HG03066 (cell line): ENCODE results near the gene LIN54.

ENCODE experiments used
- ATAC-seq: cut with Tn5 transposase; IDR thresholded peaks from one replicate; pipeline ENCODE4 v1.9.1; 2021; ENCODE audit warnings: low read depth; ENCODE audit not compliant: unreplicated experiment

LIN54 gene

GRCh38 chr4:82898322-82899243 lies 112.0 kb downstream of the LIN54 start:
- no peak for ATAC-seq

GRCh38 chr4:82896755-82897154 lies 113.9 kb downstream of the LIN54 start:
- ATAC-seq, result no peak

- ATAC-seq, result no peak
Measured at GRCh38 chr4:82893942-82894341, 116.7 kb downstream of the LIN54 start.

DNA sequence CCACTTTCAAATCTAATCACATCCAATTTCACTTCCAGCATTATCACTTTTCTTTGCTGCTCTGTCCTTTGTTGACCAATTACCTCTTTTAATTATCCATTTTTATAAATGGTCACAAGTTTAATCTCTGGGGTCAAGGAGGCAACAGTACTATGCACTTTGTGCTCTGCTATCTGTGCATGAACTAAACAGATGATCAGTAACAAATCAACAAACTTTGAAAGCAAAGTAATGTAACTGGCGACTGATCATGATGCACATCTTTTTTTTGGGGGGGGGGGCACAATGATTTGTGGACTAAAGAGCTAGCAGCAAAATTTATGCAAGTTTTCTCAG lies 118.2 kb downstream of the LIN54 start:
- no peak for ATAC-seq

DNA sequence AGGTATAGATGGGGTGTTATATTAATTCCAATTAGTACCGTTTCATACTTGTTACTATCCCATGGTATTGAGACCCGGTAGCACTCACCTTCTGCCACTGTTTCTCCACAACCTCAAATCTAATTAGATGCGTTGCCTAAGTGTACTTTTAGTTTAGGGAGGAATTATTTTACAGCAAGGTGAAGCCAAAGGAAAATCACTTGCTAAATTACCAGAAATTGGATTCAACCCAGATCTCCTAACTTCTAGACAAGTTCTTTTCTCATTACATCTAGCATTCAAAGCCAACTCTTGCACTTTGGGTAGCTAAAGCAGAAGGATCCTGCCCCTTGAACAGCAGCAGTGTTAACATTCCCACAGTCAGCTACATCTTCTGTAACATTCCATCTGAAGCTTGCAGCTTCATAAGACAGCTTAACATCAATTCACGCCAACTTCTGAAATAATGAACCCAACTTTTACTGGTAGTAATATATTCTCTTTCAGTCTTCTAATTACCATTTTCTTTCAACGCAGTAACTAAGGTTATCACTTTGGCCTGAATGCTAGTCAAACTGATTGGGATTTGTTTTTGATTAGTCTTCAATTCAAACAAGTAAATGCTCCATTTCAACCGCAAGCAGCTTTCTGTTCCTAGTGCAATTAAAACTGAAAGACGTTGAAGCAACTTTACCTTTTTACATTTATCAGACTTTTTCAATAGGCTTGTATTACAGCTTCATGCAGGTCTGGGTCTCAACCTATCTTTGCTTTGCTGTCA lies 118.7 kb downstream of the LIN54 start:
- no peak for ATAC-seq

GRCh38 chr4:82890901-82891706 lies 119.5 kb downstream of the LIN54 start, which contains the start of gene SEC31A:
Gene SEC31A, minus strand, starts transcription at chr4:82891153. Its CDS starts 9,217 bp downstream, at chr4:82881936.
- peak; percentile 84 for ATAC-seq

DNA sequence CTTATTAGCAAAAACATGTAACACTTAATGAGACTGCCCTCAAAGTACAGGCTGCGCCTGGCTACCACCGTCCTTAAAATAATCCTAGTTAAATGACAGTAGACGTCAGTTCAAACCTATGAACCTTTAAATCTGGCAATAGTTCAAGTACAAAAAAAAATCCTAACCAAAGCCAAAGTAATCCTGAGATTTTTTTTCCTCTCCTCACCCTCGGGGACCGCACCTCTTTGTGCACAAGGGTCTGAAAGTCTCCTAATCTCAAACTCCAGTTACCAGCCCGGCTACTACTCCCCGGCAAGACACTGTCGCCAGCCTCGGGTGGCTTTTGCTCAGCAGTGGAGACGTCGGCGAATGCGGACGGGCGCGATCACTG lies 120.1 kb downstream of the LIN54 start:
- peak; percentile 4 for ATAC-seq

GRCh38 chr4:82889287-82889686 lies 121.3 kb downstream of the LIN54 start:
- ATAC-seq, result no peak

DNA sequence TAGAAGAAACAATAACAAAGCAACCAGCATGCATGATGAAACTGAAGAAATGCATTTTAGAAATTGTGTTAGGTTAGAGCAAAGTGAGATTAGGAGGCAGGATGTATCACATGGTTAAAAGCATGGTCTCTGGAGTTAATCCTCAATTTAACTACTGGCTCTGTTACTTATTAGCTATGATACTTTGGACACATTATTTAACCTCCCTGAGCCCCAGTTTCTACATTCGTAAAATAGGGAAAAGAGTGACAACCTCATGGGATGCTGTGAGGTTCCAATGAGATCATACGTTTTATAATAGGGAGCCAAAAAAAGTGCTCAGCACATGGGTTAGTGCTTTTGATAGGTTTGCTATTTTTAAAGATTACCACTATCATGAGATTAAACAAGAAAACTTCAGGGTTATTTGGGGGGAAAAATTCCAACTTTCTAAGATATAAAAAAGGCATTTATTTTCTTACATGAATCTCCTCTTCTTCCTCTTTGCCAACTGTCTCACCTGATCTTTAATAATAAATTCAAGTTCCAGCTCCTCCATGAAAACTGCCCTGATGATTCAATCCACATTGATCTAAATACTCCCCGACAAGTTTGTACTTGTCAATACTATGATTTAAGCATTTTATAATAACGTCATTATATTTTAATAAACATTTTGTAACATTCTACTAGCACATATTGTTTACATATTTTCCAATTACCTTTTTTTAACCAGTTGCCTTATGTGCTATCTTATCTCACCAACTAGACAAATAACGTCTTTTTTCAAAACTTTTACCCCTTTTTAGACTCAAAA lies 124.3 kb downstream of the LIN54 start:
- ATAC-seq, result no peak

- ATAC-seq, result no peak
Measured at GRCh38 chr4:82885410-82885809, 125.2 kb downstream of the LIN54 start.
